Brain pericyte (primary cell): ENCODE data around the gene EFL1.
A peak's percentile ranks its signal among the peaks of the same experiment; 100 is the strongest.

Experiments used
- DNase-seq: peaks from one replicate; pipeline ENCODE4 v3.0.0-alpha.2; 2012; ENCODE audit warnings: low read depth, low spot score

Gene EFL1

GRCh38 chr15:82124331-82125263 lies 137.9 kb downstream of the EFL1 start:
- no peak for DNase-seq

DNA sequence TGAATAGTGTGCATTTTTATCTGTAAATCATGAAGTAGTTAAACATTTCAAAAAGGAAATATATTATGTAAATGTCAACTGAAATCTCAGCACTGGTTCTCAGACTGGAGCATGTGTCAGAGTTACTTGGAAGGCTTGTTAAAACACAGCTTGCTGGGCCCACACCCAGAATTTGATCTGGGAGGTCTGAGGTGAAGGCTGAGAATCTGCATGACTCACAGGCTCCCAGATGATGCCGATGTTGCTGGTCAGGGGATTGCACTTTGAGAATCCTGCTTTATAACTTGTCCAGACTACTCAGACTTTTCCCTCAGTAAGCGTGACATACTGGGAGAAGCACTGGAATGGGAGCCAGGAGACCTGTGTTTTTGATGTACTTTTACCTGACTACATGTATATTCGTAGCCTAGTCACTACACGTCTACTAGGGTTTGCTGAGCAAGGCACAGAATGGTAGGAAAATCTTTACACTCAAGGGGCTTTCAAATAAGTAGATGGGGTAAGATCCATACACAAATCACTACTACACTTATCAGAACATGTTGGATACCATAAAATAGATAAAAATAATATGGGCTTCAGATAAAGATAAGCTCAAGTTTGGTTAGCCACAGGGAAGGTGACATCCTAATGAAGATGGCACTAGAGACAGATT lies 139.7 kb downstream of the EFL1 start:
- DNase-seq: peak; percentile 89

DNA sequence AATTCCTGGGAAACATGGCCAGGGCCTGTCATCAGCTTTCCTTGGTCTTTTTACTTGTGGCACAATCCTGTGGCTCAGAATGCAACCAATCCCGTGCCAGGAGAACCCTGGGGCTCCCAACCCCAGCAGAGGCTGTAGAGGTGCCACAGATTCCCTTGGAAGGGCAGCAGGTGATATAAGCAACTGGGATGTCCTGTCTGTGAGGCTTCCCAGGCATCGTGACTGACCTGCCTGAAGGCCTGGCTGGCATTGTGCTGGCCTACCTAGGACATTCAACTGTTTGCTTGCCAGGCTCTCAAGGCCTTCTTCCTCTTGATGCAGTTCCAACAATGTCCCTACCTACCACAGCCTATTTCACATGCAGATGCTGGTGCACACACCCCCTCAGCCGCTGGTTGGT lies 144.5 kb downstream of the EFL1 start:
- DNase-seq: no peak

GRCh38 chr15:82117296-82117695 lies 145.2 kb downstream of the EFL1 start:
- DNase-seq: no peak

DNA sequence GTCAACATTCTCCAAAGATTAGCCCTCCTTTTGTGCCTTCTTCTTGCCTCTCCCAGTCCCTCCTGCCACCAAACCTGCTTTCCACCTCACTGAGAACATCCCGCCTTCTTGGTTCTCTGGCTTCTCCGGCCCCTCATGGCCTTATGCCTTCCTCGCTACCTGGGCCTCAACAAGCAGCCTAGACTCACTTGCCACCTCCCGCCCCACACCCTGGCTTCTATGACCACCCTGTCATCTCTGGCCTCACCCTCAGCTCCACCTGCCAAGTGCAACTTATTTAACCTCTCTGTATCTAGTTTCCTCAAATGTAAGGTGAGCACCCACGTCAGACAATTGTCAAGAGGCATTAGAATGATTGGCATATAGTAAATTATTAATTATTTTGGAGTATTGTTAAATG lies 147.9 kb downstream of the EFL1 start:
- DNase-seq: no peak

GRCh38 chr15:82113106-82113715 lies 149.3 kb downstream of the EFL1 start:
- DNase-seq: no peak

DNA sequence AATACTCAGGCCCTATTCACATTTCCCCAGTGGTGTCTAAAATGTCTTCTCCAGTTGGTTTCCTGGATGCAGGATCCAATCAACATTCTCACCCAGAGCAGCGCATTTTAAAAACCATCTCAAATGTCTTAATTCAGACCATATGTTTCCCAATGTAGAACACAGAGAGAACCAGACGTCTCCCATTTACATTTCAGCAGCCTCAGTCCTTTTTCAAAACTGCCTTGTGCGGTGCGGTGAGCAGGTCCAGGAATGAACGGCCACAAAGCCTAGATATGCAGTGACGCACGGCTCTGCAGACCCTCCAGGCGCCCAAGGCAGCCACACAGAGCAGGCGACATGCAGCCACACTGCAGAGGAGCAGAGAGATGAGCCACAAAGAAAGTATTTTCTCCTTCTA lies 150.6 kb downstream of the EFL1 start:
- DNase-seq: no peak

GRCh38 chr15:82110144-82110543 lies 152.4 kb downstream of the EFL1 start:
- no peak for DNase-seq

- no peak for DNase-seq
Measured at GRCh38 chr15:82108489-82109078, 153.9 kb downstream of the EFL1 start.

DNA sequence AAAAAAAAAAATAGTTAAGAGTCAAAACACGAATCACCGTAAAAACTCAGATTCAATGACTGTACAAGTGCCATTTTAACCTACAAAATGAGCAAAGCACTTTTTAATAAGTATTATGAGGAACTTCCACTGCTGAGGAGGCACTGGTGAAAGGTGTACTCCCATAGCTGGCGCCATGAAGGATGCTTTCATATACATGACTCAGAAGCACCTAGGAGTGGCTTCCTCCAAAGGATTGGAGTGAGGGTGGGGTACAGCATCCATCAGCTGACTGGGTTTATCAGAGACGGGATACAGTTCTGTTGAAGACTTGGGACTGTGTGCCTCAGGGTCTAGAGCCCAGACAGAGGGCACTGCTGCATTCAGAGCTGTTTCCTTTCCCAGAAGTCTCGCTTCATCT lies 155.9 kb downstream of the EFL1 start:
- DNase-seq: no peak

DNA sequence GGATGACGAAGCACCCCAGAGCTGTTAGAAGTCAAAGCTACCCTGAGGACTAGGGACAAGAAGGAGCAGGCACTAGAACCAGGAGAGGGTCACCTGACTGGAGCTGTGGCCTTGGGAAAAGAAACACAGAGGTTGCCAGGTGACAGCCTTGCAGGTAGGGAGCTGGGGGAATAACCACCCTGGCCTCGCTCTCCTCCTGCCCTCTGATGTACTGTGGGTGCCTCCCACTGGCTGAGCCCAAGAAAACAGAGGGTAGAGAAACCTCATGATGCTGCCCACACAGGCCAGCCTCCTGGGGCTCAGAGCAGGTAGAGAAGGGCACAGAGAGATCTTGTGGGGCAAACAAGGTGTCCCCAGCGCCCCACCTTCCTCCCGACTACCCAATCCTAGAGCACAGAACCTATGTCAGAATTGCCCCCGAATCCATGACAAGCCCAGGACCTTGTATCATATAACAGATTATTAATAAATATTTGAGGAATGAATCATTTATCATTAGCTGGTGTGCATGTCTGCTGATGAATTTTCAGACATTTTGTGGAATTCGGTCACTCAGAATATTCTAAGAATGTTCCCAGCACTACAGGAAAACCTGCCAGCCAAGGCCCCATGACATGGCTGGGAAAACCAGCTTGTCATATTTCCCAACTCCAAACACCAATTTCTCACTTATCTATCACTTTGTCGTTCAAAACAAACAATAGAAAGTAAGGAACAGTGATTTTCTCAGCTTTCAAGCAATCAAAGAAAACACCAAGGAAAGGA lies 156.9 kb downstream of the EFL1 start:
- DNase-seq: no peak

GRCh38 chr15:82103468-82103867 lies 159.1 kb downstream of the EFL1 start:
- DNase-seq: no peak

DNA sequence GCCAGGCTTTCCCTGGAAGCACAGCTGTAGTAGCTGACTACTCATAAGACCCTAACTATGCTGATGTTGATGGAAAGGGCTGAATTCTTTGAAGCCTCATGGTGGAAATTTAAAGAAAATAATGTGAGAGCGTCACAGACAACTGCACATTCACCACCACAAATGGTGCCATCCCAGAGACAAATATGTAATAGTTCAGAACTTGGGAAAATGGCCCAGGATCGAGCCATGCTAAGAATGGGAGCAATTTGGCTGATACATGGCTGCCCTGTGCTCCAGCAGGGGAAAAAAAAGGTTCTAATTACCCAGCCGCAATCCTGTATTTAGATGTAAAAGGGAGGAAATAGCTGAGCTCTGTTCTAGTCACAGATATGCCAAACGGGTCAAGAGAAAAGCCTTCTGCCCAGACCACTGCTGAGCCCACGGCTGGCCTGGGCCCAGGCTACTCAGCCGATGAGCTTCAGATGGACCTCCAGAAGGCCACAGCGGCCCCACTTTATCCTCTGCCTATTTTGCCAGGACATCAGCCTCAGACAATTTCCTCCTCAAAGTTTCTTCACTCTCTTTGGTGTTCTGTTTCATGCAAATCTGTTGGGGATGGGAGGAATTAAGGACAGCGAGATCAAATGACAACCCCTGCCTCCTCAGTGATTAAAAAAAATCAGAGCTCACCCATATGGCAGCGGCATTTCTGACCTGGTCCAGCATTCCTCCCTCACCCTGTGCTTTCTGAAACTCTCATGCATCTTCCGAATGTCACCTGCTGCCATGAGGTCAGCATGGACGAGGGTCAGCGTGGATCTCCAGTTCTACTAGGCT lies 162.2 kb downstream of the EFL1 start:
- no peak for DNase-seq

DNA sequence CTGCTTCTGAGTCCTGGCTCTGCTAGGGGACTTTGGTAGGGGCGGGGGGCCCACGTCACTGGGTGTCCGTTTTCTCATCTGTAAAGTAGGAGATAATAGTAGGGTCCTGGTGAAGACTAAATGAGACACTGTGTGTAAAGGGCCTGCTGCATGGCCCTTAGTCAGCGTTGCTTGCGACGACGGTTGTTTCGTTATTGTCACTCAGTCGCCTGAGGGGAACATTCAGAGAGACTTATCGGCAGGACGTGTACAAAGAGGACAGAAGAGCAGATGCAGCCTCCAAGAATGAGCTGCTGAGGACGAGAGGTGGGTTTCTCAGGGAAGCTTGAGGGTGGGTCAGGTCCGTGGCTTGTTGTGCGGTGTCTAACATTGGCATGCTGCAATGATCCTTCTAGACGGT lies 163.9 kb downstream of the EFL1 start:
- DNase-seq: no peak

GRCh38 chr15:82095803-82096202 lies 166.7 kb downstream of the EFL1 start:
- DNase-seq: no peak

- DNase-seq: no peak
Measured at GRCh38 chr15:82093774-82094211, 168.7 kb downstream of the EFL1 start.

DNA sequence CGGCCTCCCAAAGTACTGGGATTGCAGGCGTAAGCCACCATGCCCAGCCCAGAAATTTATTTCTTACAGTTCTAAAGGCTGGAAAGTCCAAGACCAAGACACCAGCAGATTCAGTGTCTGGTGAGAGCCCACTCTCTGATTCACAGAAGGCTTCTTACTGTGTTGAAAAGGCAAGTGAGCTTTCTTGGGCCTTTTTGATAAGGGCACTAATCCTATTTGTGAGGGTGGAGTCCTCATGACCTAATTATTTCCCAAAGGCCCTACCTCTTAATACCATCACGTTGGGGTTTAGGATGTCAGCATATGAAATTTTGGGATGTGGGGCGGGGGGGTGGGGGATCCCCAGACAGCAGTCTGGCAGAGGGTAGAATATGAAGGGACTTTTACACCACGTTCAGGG lies 169.2 kb downstream of the EFL1 start:
- DNase-seq: no peak

GRCh38 chr15:82091636-82092140 lies 170.8 kb downstream of the EFL1 start:
- DNase-seq: no peak

DNA sequence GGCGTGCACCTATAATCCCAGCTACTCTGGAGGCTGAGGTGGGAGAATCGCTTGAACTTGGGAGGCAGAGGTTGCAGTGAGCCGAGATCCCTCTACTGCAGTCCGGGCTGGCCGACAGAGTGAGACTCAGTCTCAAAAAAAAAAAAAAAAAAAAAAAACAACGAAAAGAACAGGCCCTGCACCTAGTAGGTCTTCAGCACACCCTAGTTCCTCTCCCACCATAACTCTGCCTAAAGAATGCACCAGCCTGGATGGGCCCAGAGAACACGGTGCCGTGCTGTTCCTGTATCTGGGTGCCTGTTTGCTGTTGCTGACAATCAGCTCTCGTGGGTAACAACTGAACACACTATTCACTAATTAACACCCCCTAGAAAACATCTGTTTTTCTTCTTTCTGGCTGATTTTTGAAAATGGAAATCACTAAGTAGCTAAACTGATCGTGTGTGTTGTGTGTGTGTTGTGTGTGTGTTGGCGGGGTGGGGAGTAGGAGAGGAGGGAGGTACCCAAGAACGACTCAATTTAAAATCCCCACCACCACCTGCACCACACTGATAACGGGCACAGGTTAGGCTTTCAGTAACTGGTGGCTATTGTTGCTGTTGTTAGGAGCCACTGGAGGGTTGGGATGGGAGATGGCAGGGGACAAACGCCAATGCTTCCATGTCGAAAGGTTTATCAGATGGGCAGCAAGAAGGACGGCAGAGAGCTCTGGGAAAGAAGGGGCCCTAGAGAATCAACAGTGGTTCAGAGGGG lies 176.1 kb downstream of the EFL1 start:
- DNase-seq: no peak
